HG02623 (cell line): ENCODE results near the gene APBB1IP.
"Not testable (repeated sequence)": the region's sequence is repeated elsewhere in the genome, so short reads cannot be mapped to it uniquely, and the experiment has no call there.

Experiments used
- ATAC-seq: cut with Tn5 transposase; IDR thresholded peaks from one replicate; pipeline ENCODE4 v1.9.1; 2021; ENCODE audit warnings: moderate library complexity; ENCODE audit not compliant: unreplicated experiment

Gene APBB1IP

GRCh38 chr10:26441491-26442214 lies 3.5 kb downstream of the APBB1IP start:
- ATAC-seq: no peak

GRCh38 chr10:26445411-26446031 lies 7.4 kb downstream of the APBB1IP start:
- ATAC-seq: no peak

GRCh38 chr10:26446258-26446657 lies 8.1 kb downstream of the APBB1IP start:
- no peak for ATAC-seq

- no peak for ATAC-seq
Observed at GRCh38 chr10:26448292-26448691, 10.2 kb downstream of the APBB1IP start.

- ATAC-seq: peak; percentile 86
Observed at GRCh38 chr10:26448706-26449435, 10.7 kb downstream of the APBB1IP start.

GRCh38 chr10:26449726-26450125 lies 11.6 kb downstream of the APBB1IP start:
- ATAC-seq: no peak

GRCh38 chr10:26451903-26452302 lies 13.8 kb downstream of the APBB1IP start:
- ATAC-seq: no peak

- ATAC-seq: no peak
Observed at GRCh38 chr10:26453850-26454249, 15.7 kb downstream of the APBB1IP start.

GRCh38 chr10:26454891-26455290 lies 16.8 kb downstream of the APBB1IP start:
- no peak for ATAC-seq

GRCh38 chr10:26455567-26456315 lies 17.6 kb downstream of the APBB1IP start:
- ATAC-seq: no peak

GRCh38 chr10:26457088-26457487 lies 18.9 kb downstream of the APBB1IP start:
- peak; percentile 92 for ATAC-seq

- no peak for ATAC-seq
Observed at GRCh38 chr10:26460736-26461135, 22.6 kb downstream of the APBB1IP start.

GRCh38 chr10:26463986-26464385 lies 25.8 kb downstream of the APBB1IP start:
- no peak for ATAC-seq

GRCh38 chr10:26464632-26465280 lies 26.6 kb downstream of the APBB1IP start:
- no peak for ATAC-seq

GRCh38 chr10:26466531-26466930 lies 28.4 kb downstream of the APBB1IP start:
- ATAC-seq: not testable (repeated sequence)

- ATAC-seq: no peak
Observed at GRCh38 chr10:26467639-26468038, 29.5 kb downstream of the APBB1IP start.

- no peak for ATAC-seq
Observed at GRCh38 chr10:26468291-26468690, 30.1 kb downstream of the APBB1IP start.

GRCh38 chr10:26468700-26469099 lies 30.6 kb downstream of the APBB1IP start:
- ATAC-seq: peak; percentile 52

- ATAC-seq: no peak
Observed at GRCh38 chr10:26472492-26472778, 34.3 kb downstream of the APBB1IP start.

- no peak for ATAC-seq
Observed at GRCh38 chr10:26474026-26474425, 35.9 kb downstream of the APBB1IP start.

GRCh38 chr10:26474845-26475244 lies 36.7 kb downstream of the APBB1IP start:
- ATAC-seq: not testable (repeated sequence)
